ENCODE measurements around the gene CAPG.

- TF ChIP-seq, protein P1, sequence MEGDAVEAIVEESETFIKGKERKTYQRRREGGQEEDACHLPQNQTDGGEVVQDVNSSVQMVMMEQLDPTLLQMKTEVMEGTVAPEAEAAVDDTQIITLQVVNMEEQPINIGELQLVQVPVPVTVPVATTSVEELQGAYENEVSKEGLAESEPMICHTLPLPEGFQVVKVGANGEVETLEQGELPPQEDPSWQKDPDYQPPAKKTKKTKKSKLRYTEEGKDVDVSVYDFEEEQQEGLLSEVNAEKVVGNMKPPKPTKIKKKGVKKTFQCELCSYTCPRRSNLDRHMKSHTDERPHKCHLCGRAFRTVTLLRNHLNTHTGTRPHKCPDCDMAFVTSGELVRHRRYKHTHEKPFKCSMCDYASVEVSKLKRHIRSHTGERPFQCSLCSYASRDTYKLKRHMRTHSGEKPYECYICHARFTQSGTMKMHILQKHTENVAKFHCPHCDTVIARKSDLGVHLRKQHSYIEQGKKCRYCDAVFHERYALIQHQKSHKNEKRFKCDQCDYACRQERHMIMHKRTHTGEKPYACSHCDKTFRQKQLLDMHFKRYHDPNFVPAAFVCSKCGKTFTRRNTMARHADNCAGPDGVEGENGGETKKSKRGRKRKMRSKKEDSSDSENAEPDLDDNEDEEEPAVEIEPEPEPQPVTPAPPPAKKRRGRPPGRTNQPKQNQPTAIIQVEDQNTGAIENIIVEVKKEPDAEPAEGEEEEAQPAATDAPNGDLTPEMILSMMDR (IDR thresholded peaks at IDR 0.05; ENCODE audit: poor library complexity, severe bottlenecking), result no peak
- peak; percentile 32 for TF ChIP-seq EP300 (conservative IDR thresholded peaks at IDR 0.05; ENCODE audit: poor library complexity, severe bottlenecking)
- TF ChIP-seq EZH2 (IDR thresholded peaks at IDR 0.05; ENCODE audit: borderline replicate concordance, insufficient read depth, low read length, poor library complexity, severe bottlenecking), result no peak
- no peak for TF ChIP-seq MXI1 (conservative IDR thresholded peaks at IDR 0.05; ENCODE audit: poor library complexity, severe bottlenecking)
Measured at GRCh38 chr2:85431570-85432205, 21.5 kb upstream of the CAPG start.
